Camera-type eye (tissue), 1 donor: ENCODE results near the gene TANC2. TPM values are rescaled to one million over a fixed set of nuclear protein-coding genes. Genes with fewer than 3 reads are reported as not detected.

Experiments used
- total RNA-seq: library from RNA; depleted of rRNA; stranded (reverse); fragments of >200 nt; gene quantifications from one replicate; pipeline ENCODE4 v1.2.3, GENCODE V29; 2014

The TANC2 gene
- total RNA-seq = 71.0 TPM

DNA sequence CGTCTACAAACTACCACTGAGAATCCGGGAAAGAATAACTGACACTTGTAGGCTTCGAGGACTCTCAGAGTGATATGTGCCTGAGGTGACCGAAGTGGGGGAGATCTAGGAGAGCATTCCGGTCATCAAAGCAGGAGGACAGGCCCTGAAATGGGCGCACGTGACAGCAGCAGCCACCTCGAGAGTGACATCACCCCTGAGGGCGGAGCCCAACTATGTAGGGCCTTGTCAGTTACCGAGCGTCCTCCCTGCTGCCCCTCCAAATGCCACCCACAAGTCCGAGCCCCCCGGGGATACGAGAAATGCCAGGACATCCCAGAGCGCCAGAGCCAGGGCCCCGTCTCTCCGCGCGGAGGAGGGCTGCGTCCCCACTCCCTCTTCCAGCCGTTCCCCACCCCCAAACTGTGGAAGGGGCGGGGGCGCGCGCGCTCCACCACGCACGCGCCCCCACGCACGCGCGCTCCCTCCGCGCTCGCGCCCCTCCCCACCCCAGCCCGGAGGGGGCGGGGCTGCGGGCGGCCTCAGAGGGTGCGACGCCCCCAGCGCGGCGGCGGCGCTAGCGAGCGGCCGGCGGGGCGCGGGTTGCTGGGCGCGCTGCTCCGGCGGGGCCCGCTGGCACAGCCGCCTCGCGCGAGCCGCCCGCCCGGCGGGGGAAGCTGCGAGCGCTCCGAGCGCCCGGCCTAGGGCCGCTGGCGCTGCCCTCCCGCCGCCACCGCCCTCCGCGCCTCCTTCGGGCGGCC is at the start of gene TANC2:
Gene TANC2 (plus strand): TSS at position 550 of the 740 bp plus-strand sequence. CDS start 43,325 bp downstream, outside the sequence.

Other genes starting within 250 kb of the TANC2 start
- gene MARCHF10, start 157.9 kb upstream of the TANC2 start, total RNA-seq = 0.16 TPM